ENCODE results near the gene CAPZA1. TPM values are rescaled to one million over a fixed set of nuclear protein-coding genes. Genes with fewer than 3 reads are reported as not detected.

Gene CAPZA1
- total RNA-seq, 4 donors from 2014 or later, result 102 to 209 (median 165) TPM

DNA sequence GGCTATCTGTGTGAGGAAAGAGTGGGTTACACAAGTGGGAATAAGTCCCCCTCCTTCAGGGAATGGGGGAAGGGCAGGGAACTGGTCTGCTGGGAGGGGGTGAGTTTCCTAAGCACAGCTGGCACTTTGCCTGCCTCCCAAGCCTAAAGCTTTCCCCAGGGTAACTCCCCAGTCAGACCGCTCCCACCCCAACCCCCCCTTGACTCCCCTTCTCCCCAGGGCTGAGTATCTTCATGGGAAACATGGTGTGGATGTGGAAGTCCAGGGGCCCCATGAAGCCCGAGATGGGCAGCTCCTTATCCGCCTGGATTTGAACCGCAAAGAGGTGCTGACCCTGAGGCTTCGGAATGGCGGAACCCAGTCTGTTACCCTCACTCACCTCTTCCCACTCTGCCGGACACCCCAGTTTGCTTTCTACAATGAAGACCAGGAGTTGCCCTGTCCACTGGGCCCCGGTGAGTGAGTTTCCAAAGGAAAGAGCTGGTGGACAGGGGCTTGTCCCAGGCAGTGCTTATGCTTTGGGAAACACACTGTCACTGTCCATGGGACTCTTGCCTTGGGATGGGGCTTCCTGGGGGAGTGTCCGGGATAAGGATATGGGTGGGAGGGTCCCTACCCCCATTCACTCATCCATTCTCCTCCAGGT is 69.7 kb downstream of the CAPZA1 start:
- TF ChIP-seq, protein P1, sequence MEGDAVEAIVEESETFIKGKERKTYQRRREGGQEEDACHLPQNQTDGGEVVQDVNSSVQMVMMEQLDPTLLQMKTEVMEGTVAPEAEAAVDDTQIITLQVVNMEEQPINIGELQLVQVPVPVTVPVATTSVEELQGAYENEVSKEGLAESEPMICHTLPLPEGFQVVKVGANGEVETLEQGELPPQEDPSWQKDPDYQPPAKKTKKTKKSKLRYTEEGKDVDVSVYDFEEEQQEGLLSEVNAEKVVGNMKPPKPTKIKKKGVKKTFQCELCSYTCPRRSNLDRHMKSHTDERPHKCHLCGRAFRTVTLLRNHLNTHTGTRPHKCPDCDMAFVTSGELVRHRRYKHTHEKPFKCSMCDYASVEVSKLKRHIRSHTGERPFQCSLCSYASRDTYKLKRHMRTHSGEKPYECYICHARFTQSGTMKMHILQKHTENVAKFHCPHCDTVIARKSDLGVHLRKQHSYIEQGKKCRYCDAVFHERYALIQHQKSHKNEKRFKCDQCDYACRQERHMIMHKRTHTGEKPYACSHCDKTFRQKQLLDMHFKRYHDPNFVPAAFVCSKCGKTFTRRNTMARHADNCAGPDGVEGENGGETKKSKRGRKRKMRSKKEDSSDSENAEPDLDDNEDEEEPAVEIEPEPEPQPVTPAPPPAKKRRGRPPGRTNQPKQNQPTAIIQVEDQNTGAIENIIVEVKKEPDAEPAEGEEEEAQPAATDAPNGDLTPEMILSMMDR (IDR thresholded peaks at IDR 0.05; ENCODE audit: low read depth), result no peak

DNA sequence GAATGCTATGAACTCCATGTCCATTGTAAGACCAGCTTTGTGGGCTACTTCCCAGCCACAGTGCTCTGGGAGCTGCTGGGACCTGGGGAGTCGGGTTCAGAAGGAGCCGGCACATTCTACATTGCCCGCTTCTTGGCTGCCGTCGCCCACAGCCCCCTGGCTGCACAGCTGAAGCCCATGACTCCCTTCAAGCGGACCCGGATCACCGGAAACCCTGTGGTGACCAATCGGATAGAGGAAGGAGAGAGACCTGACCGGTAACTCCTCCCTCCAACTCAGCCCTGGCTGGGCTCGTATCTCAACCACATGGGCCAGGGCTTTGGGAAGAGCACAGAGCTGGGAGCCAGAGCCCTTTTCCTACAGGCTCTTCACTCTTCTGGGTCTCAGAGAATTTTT is 70.2 kb downstream of the CAPZA1 start:
- TF ChIP-seq, protein P1 (IDR thresholded peaks at IDR 0.05; ENCODE audit: low read depth), result no peak

DNA sequence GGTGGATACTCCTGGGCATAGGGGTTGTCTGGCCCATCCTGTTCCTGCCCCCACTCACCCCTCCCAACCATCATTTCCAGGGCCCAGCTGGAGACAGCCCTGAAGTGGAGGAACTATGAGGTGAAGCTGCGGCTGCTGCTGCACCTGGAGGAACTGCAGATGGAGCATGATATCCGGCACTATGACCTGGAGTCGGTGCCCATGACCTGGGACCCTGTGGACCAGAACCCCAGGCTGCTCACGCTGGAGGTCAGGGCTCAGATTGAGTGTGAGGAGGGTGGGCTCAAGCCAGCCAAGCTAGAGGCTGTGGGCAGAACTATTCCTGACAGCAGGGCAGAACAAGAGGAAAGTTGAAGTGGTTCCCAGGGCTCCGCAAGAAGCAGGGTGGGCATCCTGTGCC is 73.0 kb downstream of the CAPZA1 start:
- TF ChIP-seq, protein P1 (IDR thresholded peaks at IDR 0.05; ENCODE audit: low read depth), result no peak

DNA sequence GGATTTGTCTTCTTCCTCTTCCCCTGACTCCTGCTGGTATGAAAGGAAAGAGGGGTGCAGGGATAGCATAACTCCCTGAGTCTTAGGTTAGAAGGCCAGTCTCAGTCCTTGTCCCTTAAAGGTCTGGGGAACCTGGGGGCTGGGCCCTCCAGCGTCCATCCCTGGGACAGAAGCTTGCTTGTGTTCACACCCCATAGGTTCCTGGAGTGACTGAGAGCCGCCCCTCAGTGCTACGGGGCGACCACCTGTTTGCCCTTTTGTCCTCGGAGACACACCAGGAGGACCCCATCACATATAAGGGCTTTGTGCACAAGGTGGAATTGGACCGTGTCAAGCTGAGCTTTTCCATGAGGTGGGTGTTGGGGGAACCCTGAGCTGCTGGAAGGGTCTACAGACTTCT is 74.2 kb downstream of the CAPZA1 start:
- TF ChIP-seq, protein P1 (IDR thresholded peaks at IDR 0.05; ENCODE audit: low read depth), result no peak

DNA sequence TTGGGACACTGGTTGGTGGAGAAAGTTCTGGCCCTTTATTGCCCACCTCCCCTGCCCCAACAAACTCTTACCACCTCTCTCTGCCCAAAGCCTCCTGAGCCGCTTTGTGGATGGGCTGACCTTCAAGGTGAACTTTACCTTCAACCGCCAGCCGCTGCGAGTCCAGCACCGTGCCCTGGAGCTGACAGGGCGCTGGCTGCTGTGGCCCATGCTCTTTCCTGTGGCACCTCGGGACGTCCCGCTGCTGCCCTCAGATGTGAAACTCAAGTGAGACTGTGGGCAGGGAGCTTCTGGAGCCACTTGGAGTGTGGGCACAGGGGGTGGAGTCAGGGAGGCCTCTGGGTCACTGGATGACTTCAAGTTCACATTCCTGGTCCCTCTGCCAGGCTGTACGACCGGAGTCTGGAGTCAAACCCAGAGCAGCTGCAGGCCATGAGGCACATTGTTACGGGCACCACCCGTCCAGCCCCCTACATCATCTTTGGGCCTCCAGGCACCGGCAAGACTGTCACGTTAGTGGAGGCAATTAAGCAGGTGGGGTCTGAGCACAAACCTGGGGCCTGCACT is 74.8 kb downstream of the CAPZA1 start:
- TF ChIP-seq, protein P1 (IDR thresholded peaks at IDR 0.05; ENCODE audit: low read depth), result no peak

DNA sequence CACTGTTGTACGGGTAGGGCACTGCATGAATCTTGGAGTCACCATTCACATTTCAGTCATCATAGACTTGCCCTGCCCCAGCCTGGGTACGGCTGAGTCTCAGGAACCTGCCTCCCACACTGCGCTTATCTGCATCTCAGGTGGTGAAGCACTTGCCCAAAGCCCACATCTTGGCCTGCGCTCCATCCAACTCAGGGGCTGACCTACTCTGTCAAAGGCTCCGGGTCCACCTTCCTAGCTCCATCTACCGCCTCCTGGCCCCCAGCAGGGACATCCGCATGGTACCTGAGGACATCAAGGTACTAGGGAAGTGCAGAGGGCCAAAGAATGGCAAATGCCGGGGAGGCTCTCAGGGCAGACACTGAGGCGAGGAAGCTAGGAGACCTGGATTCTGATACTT is 75.6 kb downstream of the CAPZA1 start:
- TF ChIP-seq, protein P1 (IDR thresholded peaks at IDR 0.05; ENCODE audit: low read depth), result no peak

DNA sequence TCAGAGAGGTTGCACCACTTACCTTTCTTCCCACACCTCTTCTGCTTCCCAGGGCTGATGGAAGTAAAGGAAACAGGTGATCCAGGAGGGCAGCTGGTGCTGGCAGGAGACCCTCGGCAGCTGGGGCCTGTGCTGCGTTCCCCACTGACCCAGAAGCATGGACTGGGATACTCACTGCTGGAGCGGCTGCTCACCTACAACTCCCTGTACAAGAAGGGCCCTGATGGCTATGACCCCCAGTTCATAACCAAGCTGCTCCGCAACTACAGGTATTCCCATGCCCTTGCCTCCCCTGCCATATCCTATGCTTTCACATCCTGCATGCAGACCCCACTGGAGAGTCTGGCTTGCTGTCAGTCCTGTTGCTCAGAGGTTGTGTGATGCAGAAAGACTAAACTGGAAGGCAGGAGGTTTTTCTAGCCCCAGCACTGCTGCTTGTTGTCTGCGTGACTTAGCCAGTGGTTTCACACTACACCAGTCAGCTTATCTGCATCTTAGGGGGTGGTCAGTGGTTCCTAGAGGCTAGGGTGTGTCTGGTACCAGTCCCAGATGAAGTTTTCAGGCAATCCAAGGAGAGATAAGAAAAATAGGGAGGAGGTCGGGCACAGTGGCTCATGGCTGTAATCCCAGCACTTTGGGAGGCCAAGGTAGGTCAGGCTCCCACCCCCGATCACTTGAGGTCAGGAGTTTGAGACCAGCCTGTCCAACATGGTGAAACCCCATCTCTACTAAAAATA is 77.1 kb downstream of the CAPZA1 start:
- TF ChIP-seq, protein P1 (IDR thresholded peaks at IDR 0.05; ENCODE audit: low read depth), result no peak
